ENCODE data around the gene KLHL29. TPM values are rescaled to one million over a fixed set of nuclear protein-coding genes. Genes with fewer than 3 reads are reported as not detected.

KLHL29 gene
- total RNA-seq, 1 donor from 2014 or later = 36.5 TPM

GRCh38 chr2:23670245-23670592, 285.2 kb downstream of the KLHL29 start:
- Mint-ChIP-seq H3K27me3 (ENCODE audit: unreplicated experiment) (peaks cover 9% of the 10 kb centered on the region), H3K4me1 (ENCODE audit: low read depth, unreplicated experiment) (peaks cover 6% of the 10 kb centered on the region), H3K4me3 (ENCODE audit: unreplicated experiment) (no peak overlapping the region), H3K36me3 (ENCODE audit: unreplicated experiment) (peaks cover 9% of the 10 kb centered on the region), H3K27ac (ENCODE audit: unreplicated experiment) (no peak overlapping the region), H3K9me3 (ENCODE audit: unreplicated experiment) (peaks cover 11% of the 10 kb centered on the region)
- no peak for DNase-seq
- TF ChIP-seq, protein P1, sequence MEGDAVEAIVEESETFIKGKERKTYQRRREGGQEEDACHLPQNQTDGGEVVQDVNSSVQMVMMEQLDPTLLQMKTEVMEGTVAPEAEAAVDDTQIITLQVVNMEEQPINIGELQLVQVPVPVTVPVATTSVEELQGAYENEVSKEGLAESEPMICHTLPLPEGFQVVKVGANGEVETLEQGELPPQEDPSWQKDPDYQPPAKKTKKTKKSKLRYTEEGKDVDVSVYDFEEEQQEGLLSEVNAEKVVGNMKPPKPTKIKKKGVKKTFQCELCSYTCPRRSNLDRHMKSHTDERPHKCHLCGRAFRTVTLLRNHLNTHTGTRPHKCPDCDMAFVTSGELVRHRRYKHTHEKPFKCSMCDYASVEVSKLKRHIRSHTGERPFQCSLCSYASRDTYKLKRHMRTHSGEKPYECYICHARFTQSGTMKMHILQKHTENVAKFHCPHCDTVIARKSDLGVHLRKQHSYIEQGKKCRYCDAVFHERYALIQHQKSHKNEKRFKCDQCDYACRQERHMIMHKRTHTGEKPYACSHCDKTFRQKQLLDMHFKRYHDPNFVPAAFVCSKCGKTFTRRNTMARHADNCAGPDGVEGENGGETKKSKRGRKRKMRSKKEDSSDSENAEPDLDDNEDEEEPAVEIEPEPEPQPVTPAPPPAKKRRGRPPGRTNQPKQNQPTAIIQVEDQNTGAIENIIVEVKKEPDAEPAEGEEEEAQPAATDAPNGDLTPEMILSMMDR (IDR thresholded peaks at IDR 0.05; ENCODE audit: partially characterized antibody, unreplicated experiment) = no peak

GRCh38 chr2:23673082-23673481, 288.1 kb downstream of the KLHL29 start:
- no peak overlapping the region for H3K27ac Mint-ChIP-seq (ENCODE audit: unreplicated experiment)
- TF ChIP-seq, protein P1 (IDR thresholded peaks at IDR 0.05; ENCODE audit: partially characterized antibody, unreplicated experiment) = no peak
- no peak overlapping the region for H3K4me3 Mint-ChIP-seq (ENCODE audit: unreplicated experiment)
- peaks cover 12% of the 10 kb centered on the region for H3K27me3 Mint-ChIP-seq (ENCODE audit: unreplicated experiment)
- H3K9me3 Mint-ChIP-seq (ENCODE audit: unreplicated experiment) = peaks cover 13% of the 10 kb centered on the region
- no peak for DNase-seq
- peaks cover 10% of the 10 kb centered on the region for H3K36me3 Mint-ChIP-seq (ENCODE audit: unreplicated experiment)
- peaks cover 10% of the 10 kb centered on the region for H3K4me1 Mint-ChIP-seq (ENCODE audit: low read depth, unreplicated experiment)

GRCh38 chr2:23673830-23674679, 289.1 kb downstream of the KLHL29 start:
- TF ChIP-seq, protein P1 (IDR thresholded peaks at IDR 0.05; ENCODE audit: partially characterized antibody, unreplicated experiment) = no peak
- H3K27me3 Mint-ChIP-seq (ENCODE audit: unreplicated experiment) = peaks cover 15% of the 10 kb centered on the region
- H3K4me1 Mint-ChIP-seq (ENCODE audit: low read depth, unreplicated experiment) = peaks cover 10% of the 10 kb centered on the region
- H3K36me3 Mint-ChIP-seq (ENCODE audit: unreplicated experiment) = peaks cover 17% of the 10 kb centered on the region
- peaks cover 13% of the 10 kb centered on the region for H3K9me3 Mint-ChIP-seq (ENCODE audit: unreplicated experiment)
- DNase-seq = no peak
- no peak overlapping the region for H3K4me3 Mint-ChIP-seq (ENCODE audit: unreplicated experiment)
- H3K27ac Mint-ChIP-seq (ENCODE audit: unreplicated experiment) = no peak overlapping the region

DNA sequence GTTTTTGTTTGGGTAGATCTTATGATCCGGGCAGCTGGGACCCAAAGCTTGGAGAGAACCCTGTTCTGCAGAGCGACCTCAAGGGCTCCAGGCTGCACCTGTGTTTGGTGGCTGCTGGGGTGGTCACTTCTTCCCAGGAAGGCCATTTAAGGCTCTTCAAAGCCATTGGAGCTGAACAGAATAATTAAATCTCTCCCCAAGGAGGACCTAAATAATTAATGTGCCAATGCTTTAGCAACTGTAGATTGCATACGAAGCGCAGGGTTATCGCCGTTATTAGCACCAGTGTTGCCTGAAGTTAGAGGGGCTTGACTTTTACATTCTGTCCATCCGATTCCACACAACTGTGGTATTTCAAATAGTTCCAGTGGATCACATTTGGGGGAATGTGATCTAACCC, 290.5 kb downstream of the KLHL29 start:
- Mint-ChIP-seq H3K36me3 (ENCODE audit: unreplicated experiment) (peaks cover 17% of the 10 kb centered on the region), H3K27ac (ENCODE audit: unreplicated experiment) (peak overlapping the region; percentile 11), H3K4me3 (ENCODE audit: unreplicated experiment) (no peak overlapping the region), H3K9me3 (ENCODE audit: unreplicated experiment) (peaks cover 17% of the 10 kb centered on the region), H3K4me1 (ENCODE audit: low read depth, unreplicated experiment) (peaks cover 11% of the 10 kb centered on the region), H3K27me3 (ENCODE audit: unreplicated experiment) (peaks cover 21% of the 10 kb centered on the region)
- TF ChIP-seq, protein P1 (IDR thresholded peaks at IDR 0.05; ENCODE audit: partially characterized antibody, unreplicated experiment) = no peak
- DNase-seq = no peak

DNA sequence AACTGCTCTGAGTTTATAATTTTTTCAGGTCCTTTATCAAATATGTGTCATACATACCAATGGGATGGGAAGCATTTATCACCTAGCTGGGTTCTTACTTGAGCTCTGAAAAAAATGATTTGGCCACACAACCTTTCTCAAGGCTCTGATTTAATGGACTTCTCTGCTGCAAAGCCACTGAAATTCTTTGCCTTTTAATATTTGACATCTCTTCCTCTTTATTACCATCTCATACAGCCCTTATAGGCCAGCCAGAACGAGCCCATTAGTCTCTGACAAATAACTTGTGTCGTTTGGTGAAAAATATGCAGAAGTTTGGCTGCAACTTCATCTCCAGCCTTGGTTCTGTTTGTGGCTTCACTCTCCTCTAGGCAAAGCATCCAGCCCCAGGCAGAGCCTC, 292.9 kb downstream of the KLHL29 start:
- DNase-seq = no peak
- H3K27ac Mint-ChIP-seq (ENCODE audit: unreplicated experiment) = no peak overlapping the region
- H3K9me3 Mint-ChIP-seq (ENCODE audit: unreplicated experiment) = peaks cover 22% of the 10 kb centered on the region
- peaks cover 17% of the 10 kb centered on the region for H3K36me3 Mint-ChIP-seq (ENCODE audit: unreplicated experiment)
- TF ChIP-seq, protein P1 (IDR thresholded peaks at IDR 0.05; ENCODE audit: partially characterized antibody, unreplicated experiment) = no peak
- no peak overlapping the region for H3K4me3 Mint-ChIP-seq (ENCODE audit: unreplicated experiment)
- H3K27me3 Mint-ChIP-seq (ENCODE audit: unreplicated experiment) = peaks cover 26% of the 10 kb centered on the region
- peaks cover 22% of the 10 kb centered on the region for H3K4me1 Mint-ChIP-seq (ENCODE audit: low read depth, unreplicated experiment)
